Left ventricle myocardium inferior (tissue), 1 donor: ENCODE data around the gene SURF1. TPM values are rescaled to one million over a fixed set of nuclear protein-coding genes. Genes with fewer than 3 reads are reported as not detected.

Experiments
- DNase-seq: peaks from one replicate; pipeline ENCODE4 v3.0.0-alpha.2; 2020
- H3K27ac ChIP-seq: fragments of 200-600 bp; replicated peaks from 2 replicates; pipeline ENCODE4 v1.8.0; 2021
- H3K27me3 ChIP-seq: fragments of 200-600 bp; 2 replicates; pipeline ENCODE4 v1.8.0; 2021; ENCODE audit warnings: low read depth
- H3K36me3 ChIP-seq: fragments of 200-600 bp; 2 replicates; pipeline ENCODE4 v1.8.0; 2021
- H3K4me1 ChIP-seq: fragments of 200-600 bp; 2 replicates; pipeline ENCODE4 v1.8.0; 2021
- H3K4me3 ChIP-seq: fragments of 200-600 bp; 2 replicates; pipeline ENCODE4 v1.8.0; 2021; ENCODE audit warnings: mild to moderate bottlenecking, moderate library complexity
- H3K9me3 ChIP-seq: fragments of 200-600 bp; replicated peaks from 2 replicates; pipeline ENCODE4 v1.8.0; 2021
- CTCF ChIP-seq: fragments of 200-600 bp; IDR thresholded peaks from 2 replicates; pipeline ENCODE4 v1.8.0; 2021; ENCODE audit warnings: antibody characterized with exemption, mild to moderate bottlenecking, borderline replicate concordance
- intact Hi-C: fragments of 100-400 bp; cut with micrococcal nuclease; formaldehyde crosslinking; loops from one replicate; pipeline ENCODE4 v1.11.0; 2022
- total RNA-seq: library from RNA; stranded (reverse); fragmentation: NEBNext Ultra II Directional; extraction: Animal tissue kit (Norgen Biotek cat#: 25700); gene quantifications from one replicate; pipeline ENCODE4 v1.2.1, GENCODE V29; 2021
- donor health status: DM: no; HTN: yes; CAD: no; lungs with severe emphysema.

Gene SURF1
- total RNA-seq, 1 donor from 2014 or later: 60.7 TPM

GRCh38 chr9:133402689-133403088, 46.4 kb upstream of the SURF1 start:
- Histone ChIP-seq H3K9me3 (no peaks in the 10 kb centered on the region), H3K4me3 (no peak overlapping the region), H3K36me3 (peaks cover 33% of the 10 kb centered on the region), H3K27me3 (no peaks in the 10 kb centered on the region), H3K4me1 (peaks cover 13% of the 10 kb centered on the region), H3K27ac (no peak overlapping the region)
- no peak for TF ChIP-seq CTCF
- intact Hi-C loops: no loop called here
- no peak for DNase-seq

- no peak for DNase-seq
Observed at GRCh38 chr9:133401588-133401987, 45.3 kb upstream of the SURF1 start.

GRCh38 chr9:133400292-133400691, 44.0 kb upstream of the SURF1 start:
- DNase-seq: no peak
- intact Hi-C loops: no loop called here
- Histone ChIP-seq H3K27me3 (peaks cover 9% of the 10 kb centered on the region), H3K36me3 (peaks cover 12% of the 10 kb centered on the region), H3K4me3 (no peak overlapping the region), H3K4me1 (peaks cover 4% of the 10 kb centered on the region), H3K27ac (no peak overlapping the region), H3K9me3 (no peaks in the 10 kb centered on the region)
- no peak for TF ChIP-seq CTCF

More at GRCh38 chr9:133401588-133401987, 45.3 kb upstream of the SURF1 start:
- Histone ChIP-seq H3K4me3 (no peak overlapping the region), H3K9me3 (no peaks in the 10 kb centered on the region), H3K27ac (no peak overlapping the region), H3K27me3 (no peaks in the 10 kb centered on the region), H3K36me3 (peaks cover 25% of the 10 kb centered on the region), H3K4me1 (peaks cover 13% of the 10 kb centered on the region)
- intact Hi-C loops: no loop called here
- no peak for TF ChIP-seq CTCF

GRCh38 chr9:133397895-133398294, 41.6 kb upstream of the SURF1 start:
- no peaks in the 10 kb centered on the region for H3K9me3 ChIP-seq
- intact Hi-C loops: no loop called here
- DNase-seq: no peak

GRCh38 chr9:133397370-133397769, 41.1 kb upstream of the SURF1 start:
- DNase-seq: no peak
- intact Hi-C loops: no loop called here
- Histone ChIP-seq H3K27me3 (peaks cover 34% of the 10 kb centered on the region), H3K27ac (no peak overlapping the region), H3K4me1 (no peaks in the 10 kb centered on the region), H3K9me3 (no peaks in the 10 kb centered on the region), H3K36me3 (peaks cover 4% of the 10 kb centered on the region), H3K4me3 (no peak overlapping the region)
- TF ChIP-seq CTCF: no peak

More at GRCh38 chr9:133397895-133398294, 41.6 kb upstream of the SURF1 start:
- H3K27me3 ChIP-seq: peaks cover 33% of the 10 kb centered on the region
- peaks cover 4% of the 10 kb centered on the region for H3K36me3 ChIP-seq
- H3K4me1 ChIP-seq: no peaks in the 10 kb centered on the region
- no peak overlapping the region for H3K4me3 ChIP-seq
- TF ChIP-seq CTCF: no peak
- no peak overlapping the region for H3K27ac ChIP-seq
